ENCODE measurements around the gene CHST8. TPM values are rescaled to one million over a fixed set of nuclear protein-coding genes. Genes with fewer than 3 reads are reported as not detected.

Gene CHST8
- total and polyA plus RNA-seq, 4 donors, result 0.05 to 0.07 TPM; not detected in 2

DNA sequence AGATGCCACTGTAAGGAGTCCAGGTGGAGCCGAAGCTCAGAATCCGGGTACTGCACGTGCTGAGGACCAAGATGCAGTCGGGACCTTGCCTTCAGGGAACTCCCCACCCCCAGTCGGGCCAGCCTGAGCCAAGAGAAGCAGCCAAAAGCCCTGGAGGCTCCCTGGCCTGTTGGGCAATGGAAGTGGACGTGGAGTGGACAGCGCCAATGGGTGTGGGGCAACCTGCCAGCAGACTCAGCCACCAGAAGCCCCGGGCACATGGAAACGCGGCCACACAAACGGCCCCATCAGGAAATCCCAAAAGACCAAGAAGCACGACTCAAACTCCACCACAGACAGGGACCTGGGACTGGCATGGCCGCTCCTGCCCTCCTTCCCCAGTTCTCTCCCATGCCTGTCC is 144.9 kb downstream of the CHST8 start:
- TF ChIP-seq, protein P1, sequence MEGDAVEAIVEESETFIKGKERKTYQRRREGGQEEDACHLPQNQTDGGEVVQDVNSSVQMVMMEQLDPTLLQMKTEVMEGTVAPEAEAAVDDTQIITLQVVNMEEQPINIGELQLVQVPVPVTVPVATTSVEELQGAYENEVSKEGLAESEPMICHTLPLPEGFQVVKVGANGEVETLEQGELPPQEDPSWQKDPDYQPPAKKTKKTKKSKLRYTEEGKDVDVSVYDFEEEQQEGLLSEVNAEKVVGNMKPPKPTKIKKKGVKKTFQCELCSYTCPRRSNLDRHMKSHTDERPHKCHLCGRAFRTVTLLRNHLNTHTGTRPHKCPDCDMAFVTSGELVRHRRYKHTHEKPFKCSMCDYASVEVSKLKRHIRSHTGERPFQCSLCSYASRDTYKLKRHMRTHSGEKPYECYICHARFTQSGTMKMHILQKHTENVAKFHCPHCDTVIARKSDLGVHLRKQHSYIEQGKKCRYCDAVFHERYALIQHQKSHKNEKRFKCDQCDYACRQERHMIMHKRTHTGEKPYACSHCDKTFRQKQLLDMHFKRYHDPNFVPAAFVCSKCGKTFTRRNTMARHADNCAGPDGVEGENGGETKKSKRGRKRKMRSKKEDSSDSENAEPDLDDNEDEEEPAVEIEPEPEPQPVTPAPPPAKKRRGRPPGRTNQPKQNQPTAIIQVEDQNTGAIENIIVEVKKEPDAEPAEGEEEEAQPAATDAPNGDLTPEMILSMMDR (IDR thresholded peaks at IDR 0.05; ENCODE audit: low read depth, low read length, missing input control), result no peak
- no peak for TF ChIP-seq FOXA1 (IDR thresholded peaks at IDR 0.05)
- no peak for TF ChIP-seq HNF4G (IDR thresholded peaks at IDR 0.05)
- no peak for TF ChIP-seq GABPA (IDR thresholded peaks at IDR 0.05 in 1 of 2, conservative IDR thresholded peaks at IDR 0.05 in 1 of 2)
- TF ChIP-seq, protein P2, sequence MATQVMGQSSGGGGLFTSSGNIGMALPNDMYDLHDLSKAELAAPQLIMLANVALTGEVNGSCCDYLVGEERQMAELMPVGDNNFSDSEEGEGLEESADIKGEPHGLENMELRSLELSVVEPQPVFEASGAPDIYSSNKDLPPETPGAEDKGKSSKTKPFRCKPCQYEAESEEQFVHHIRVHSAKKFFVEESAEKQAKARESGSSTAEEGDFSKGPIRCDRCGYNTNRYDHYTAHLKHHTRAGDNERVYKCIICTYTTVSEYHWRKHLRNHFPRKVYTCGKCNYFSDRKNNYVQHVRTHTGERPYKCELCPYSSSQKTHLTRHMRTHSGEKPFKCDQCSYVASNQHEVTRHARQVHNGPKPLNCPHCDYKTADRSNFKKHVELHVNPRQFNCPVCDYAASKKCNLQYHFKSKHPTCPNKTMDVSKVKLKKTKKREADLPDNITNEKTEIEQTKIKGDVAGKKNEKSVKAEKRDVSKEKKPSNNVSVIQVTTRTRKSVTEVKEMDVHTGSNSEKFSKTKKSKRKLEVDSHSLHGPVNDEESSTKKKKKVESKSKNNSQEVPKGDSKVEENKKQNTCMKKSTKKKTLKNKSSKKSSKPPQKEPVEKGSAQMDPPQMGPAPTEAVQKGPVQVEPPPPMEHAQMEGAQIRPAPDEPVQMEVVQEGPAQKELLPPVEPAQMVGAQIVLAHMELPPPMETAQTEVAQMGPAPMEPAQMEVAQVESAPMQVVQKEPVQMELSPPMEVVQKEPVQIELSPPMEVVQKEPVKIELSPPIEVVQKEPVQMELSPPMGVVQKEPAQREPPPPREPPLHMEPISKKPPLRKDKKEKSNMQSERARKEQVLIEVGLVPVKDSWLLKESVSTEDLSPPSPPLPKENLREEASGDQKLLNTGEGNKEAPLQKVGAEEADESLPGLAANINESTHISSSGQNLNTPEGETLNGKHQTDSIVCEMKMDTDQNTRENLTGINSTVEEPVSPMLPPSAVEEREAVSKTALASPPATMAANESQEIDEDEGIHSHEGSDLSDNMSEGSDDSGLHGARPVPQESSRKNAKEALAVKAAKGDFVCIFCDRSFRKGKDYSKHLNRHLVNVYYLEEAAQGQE (IDR thresholded peaks at IDR 0.05), result no peak
- no peak for TF ChIP-seq FOXA2 (IDR thresholded peaks at IDR 0.05)
- TF ChIP-seq TAF1 (conservative IDR thresholded peaks at IDR 0.05), result no peak
- TF ChIP-seq, protein P3, sequence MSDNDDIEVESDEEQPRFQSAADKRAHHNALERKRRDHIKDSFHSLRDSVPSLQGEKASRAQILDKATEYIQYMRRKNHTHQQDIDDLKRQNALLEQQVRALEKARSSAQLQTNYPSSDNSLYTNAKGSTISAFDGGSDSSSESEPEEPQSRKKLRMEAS (IDR thresholded peaks at IDR 0.05), result no peak
- TF ChIP-seq JUND (IDR thresholded peaks at IDR 0.05), result no peak
- Histone ChIP-seq H3K36me3 (ENCODE audit: control insufficient read depth in 4 of 4, insufficient read depth in 3 of 4, low read depth in 1 of 4, low read length in 3 of 4) (no peaks in the 10 kb centered on the region), H3K4me3 (ENCODE audit: low read depth in 1 of 3, low read length in 3 of 3) (no peak overlapping the region), H3K9me3 (ENCODE audit: control insufficient read depth in 4 of 4, low read length in 3 of 4) (no peaks in the 10 kb centered on the region), H3K27ac (ENCODE audit: low read depth in 1 of 2, low read length in 2 of 2) (no peak overlapping the region), H3K27me3 (ENCODE audit: control insufficient read depth in 4 of 4, insufficient read depth in 4 of 4, low read length in 3 of 4) (no peaks in the 10 kb centered on the region), H3K4me1 (ENCODE audit: control insufficient read depth in 4 of 4, insufficient read depth in 4 of 4, low read length in 3 of 4) (peaks cover 0 to 4% (median 3%) of the 10 kb centered on the region in 4 donors), H3K9ac (ENCODE audit: low read depth in 1 of 2, low read length in 2 of 2) (no peak overlapping the region)
- no peak for DNase-seq (ENCODE audit: low spot score)
- WGBS, result 70% methylated on average over 13 of the region's 13 CpGs

DNA sequence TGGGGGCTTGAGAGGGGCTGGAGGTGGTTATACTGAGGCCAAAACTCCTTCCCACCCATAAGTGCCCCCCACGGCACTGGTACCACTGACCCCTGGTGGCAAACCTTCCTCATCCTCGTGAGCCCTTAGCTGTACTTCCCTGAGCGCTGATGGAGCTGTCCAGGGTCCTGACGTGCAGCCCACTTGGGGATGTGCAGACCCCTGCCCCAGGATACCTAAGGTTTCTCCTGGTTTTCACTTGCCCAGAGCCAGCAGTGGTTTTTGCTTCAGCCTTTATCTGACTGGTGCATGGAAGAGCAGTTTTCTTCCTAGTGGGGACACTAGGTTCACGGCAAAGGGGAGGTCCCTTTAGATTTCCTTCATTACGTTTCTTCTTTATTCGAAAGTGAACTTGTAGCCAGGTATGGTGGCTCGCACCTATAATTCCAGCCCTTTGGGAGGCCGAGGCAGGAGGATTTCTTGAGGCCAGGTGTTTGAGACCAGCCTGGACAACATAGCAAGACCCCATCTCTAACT is 146.2 kb downstream of the CHST8 start:
- Histone ChIP-seq H3K36me3 (ENCODE audit: control insufficient read depth in 4 of 4, insufficient read depth in 3 of 4, low read depth in 1 of 4, low read length in 3 of 4) (no peaks in the 10 kb centered on the region), H3K9ac (ENCODE audit: low read depth in 1 of 2, low read length in 2 of 2) (no peak overlapping the region), H3K9me3 (ENCODE audit: control insufficient read depth in 4 of 4, low read length in 3 of 4) (no peaks in the 10 kb centered on the region), H3K4me1 (ENCODE audit: control insufficient read depth in 4 of 4, insufficient read depth in 4 of 4, low read length in 3 of 4) (peaks cover 0 to 4% (median 3%) of the 10 kb centered on the region in 4 donors), H3K27ac (ENCODE audit: low read depth in 1 of 2, low read length in 2 of 2) (no peak overlapping the region), H3K27me3 (ENCODE audit: control insufficient read depth in 4 of 4, insufficient read depth in 4 of 4, low read length in 3 of 4) (no peaks in the 10 kb centered on the region), H3K4me3 (ENCODE audit: low read depth in 1 of 3, low read length in 3 of 3) (no peak overlapping the region)
- DNase-seq (ENCODE audit: low spot score), result peak; percentile 57
- TF ChIP-seq RAD21 (IDR thresholded peaks at IDR 0.05) (no peak), JUND (IDR thresholded peaks at IDR 0.05) (no peak), HNF4G (IDR thresholded peaks at IDR 0.05) (no peak), RXRA (IDR thresholded peaks at IDR 0.05) (no peak)
- TF ChIP-seq, protein P2 (IDR thresholded peaks at IDR 0.05), result peak; percentile 99
- WGBS, result 36% methylated on average over 9 of the region's 9 CpGs
